GM19043 (cell line): ENCODE results near the gene HOXA11.

Experiments used
- ATAC-seq: cut with Tn5 transposase; IDR thresholded peaks from one replicate; pipeline ENCODE4 v1.9.1; 2021; ENCODE audit warnings: low read depth; ENCODE audit not compliant: unreplicated experiment

HOXA11 gene

DNA sequence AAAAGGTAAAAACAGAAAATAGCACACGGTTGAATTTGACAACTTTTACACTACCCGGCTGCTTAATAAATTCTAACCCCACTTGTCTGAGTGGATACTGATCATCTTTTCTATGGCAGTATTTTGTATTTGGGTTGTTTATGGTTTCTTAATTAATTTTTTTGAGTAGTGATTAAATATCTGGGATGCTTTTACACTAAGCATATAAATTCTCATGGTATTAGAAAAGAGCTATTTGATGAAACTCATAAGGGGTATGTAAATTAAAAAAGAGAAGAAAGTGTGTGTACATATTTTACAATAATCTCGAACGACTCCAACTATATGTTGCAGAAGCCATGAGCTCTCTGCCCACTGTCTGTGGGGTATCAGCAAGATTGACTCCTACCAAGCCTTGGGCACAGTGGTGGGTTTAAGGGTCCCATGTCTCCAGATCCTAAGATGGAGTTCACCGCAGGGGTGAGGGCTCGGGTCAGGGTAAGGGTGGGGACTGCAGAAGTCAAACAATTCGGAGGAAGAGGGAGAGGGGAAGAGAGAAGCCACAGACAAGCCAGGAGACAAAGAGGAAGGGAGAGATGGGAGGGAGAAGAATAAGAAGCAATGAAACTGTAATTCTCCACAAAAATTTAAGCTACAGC lies 22.4 kb upstream of the HOXA11 start:
- no peak for ATAC-seq

GRCh38 chr7:27205325-27206280 lies 20.6 kb upstream of the HOXA11 start:
- ATAC-seq = no peak

- ATAC-seq = no peak
These were observed 19.9 kb upstream of the HOXA11 start for GRCh38 chr7:27204851-27205322.

DNA sequence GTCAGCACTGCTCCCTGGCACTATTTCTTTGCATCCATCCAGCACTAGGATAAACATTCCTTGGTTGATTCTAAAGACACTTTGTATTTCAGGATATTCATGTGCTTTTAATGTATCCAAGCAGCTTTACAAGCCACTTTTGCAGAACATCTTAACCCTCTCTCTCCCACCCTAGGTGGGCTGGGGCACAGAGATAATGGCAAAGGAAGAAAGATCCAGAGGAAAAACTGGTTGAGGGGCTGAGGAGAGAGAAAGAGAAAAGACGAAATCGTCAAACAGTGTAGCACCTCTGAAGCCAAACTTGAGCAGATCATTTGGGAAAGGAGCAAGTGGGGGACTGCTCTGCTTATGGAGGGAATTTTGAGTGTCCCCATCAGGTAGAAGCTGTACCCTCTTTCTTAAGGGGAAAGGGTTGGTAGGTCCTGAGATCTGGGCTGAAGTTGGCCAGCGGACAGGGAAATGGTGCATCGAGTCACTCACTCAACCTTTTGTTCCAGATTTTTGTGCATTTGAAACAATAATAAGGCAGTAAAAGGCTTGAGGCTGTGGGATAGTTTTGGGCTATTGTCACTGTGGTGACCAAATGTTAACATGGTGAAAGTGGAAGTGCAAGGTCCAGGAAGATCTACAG lies 19.0 kb upstream of the HOXA11 start:
- no peak for ATAC-seq

GRCh38 chr7:27203365-27203953 lies 18.4 kb upstream of the HOXA11 start:
- no peak for ATAC-seq

DNA sequence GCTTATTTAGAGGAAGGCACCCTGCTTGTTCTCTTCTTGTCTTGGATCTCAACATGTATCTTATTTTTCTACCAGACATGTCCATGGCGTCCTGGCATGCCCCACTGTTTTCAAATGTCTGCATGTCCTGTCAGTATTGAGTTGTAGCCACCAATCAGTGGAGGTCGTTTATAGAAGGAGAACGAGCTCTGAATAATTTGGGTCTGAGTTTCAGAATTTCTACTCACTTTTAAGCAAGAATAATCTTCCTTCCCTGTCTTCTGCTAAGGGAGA lies 17.8 kb upstream of the HOXA11 start:
- no peak for ATAC-seq

GRCh38 chr7:27202018-27202861 lies 17.2 kb upstream of the HOXA11 start:
- ATAC-seq = no peak

DNA sequence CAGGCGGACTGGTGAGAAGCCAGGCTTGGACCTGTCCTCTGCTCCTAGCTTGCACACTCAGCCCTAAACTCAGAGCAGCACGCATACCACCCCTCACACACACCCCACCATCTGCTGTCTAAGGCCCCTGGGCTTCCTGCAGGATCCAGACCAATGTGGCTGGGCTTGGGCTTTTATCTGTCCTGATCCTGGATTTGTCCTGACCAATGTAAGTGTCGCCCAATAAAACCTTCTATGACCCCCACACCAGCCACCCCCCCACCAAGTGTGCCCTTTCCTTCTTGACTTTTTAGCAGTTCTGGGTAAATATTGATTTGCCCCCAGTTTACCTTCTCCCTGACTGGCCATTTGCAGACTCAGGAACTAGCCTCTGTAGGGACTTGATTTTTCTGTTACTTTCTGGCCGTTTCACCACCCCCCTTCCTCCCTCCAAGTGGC lies 16.6 kb upstream of the HOXA11 start:
- ATAC-seq = no peak

DNA sequence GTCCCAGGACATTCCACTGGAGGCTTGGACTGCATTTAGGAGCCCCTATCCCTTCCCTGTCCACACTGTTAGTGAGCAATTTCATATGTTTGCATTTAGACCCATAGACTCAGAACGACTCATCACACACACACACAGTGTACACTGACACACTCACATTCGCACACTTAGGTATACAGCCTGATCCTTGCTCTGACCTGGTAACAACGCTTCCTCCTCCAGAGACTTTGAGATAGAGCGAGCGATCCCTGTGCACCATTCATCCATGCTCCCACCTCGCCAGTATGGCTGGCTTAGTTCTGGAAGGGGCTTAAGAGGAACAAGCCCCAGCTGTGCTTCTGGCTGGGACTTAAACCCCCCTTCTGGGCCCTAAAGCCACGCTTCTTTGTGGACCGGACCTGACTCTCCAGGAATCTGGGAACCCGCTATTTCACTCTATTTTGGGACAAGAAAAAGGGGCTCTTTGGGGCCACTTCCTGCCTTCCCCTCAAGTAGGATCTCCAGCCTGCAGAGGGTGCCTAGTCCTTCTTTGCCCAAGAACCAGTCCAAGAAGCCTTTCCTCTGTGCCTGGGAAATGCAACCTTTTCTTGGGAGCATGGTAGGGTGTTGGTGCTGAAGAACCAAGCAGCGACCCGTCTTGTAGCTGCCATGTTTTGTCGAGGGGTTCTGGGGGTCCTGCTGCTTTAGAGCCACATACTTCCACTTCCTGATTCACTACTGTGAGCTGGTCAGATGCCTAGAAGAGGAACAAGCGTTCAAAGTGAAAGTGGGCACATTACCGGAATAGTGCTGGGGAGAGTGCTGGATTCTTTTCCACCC lies 15.9 kb upstream of the HOXA11 start:
- no peak for ATAC-seq

DNA sequence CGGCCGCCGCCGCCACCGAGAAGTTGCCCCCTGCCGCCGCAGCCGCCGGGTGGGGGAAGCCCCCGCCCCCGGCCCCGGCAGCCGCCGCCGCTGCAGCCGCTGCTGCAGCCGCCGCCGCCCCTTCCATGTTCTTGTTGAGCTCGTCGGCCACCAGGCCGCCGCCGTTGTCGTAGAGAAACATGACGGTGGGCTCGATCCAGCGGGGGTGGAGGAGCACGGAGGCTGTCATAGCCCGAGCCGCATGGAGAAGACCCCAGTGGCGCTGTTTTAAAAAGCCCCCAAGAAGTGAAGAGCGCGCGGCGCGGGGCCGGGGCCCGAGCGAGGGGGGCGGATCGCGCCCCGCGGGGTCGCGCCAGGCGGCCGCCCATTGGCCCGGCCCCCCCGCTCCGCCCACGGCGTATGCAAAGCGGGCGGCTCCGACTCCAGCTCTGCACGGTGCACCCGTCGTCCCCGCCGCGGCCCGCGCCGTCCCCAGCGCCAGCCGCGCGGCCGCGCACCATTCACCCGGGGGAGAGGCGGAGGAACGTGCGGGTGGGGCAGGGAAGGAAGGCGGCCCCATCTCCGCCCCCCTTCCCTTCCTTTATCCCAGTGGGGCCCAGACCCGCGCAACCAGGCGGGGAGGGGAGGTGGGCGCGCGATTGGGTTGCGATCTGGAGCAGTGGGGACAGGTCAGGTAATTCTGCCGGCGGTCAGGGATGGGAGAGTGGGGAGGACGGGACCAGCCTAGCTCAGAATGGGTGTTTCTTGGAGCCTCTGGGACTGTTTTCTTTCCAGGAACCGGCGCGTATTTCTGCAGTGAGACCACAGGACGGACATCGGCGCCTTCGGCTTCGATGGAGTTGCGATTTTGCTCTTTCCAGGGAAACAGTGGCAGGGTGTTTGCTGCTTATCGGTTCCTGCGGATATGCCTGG lies 15.1 kb upstream of the HOXA11 start, which contains the start of gene HOXA13:
TSS of gene HOXA13 (minus strand) at position 243 of the 912 bp plus-strand sequence. CDS start at position 229, 14 bp downstream.
- no peak for ATAC-seq

GRCh38 chr7:27198871-27199801 lies 14.1 kb upstream of the HOXA11 start:
- ATAC-seq = no peak

GRCh38 chr7:27198138-27198841 lies 13.3 kb upstream of the HOXA11 start:
- ATAC-seq = no peak

DNA sequence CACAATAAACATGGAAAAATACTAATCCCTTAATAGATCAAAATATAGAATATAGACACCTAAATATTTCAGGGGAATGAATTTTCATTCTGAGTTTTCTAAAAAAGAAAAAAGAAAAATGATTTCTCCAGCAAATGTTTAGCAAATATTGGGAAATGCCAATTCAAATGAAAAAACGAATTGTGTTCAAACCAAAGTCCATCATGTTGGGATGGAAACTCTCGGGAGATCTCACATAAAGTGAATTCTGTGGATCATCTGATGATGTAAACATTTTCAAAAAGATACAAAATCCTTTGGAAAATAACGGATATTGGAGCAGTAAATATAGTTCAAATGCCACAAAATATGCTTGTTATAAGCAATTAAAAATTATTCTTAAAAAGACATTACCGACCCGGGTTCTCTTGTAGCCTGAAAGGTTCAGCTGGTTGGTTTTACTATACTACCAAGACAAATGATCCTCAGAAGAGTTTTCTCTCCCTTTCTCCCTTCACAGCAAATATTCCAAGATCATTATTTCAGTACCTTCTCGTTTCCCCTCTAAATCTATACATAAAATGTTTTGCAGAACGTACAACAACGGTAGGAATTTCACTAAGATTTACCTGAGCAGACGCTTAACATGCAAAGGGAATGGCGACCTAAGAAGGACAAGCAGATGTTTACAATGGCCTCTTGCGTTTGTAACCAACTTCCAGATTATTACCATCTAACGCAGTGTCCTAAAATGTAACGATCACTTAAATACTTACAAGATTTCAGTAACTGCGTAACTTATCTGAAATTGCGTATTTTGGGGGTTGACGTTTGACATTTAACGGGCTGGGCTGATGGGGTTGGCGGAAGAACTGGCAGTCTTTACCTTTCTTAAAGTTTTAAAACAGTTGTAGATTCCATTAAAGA lies 12.4 kb upstream of the HOXA11 start:
- no peak for ATAC-seq

DNA sequence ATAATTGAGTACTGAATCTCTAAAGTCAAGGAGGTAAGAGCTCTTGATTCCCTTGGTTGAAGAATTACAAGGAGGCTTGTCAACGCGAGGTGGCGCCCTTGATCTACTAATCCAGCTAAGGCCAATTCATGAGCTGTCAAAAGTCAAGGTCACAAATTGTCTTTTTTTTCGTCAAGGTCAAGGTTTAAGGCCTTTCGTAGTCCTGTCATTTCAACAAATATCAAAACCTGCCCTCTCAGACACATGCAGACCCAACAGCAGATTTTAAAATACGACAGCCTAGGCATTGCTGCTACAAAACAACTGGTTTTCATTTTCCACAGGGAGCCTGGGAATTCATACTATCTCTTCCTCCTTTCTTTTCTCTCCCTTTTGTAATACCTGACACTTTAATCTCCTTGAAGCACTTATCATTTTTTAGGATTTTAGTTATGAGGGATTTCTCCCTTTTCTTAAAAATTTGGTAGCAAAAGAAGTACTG lies 11.3 kb upstream of the HOXA11 start:
- ATAC-seq = no peak

GRCh38 chr7:27194686-27195379 lies 9.8 kb upstream of the HOXA11 start:
- no peak for ATAC-seq
